B cell (primary cell): Measurements from ENCODE around the gene OPN4. TPM values are rescaled to one million over a fixed set of nuclear protein-coding genes. Genes with fewer than 3 reads are reported as not detected.

Experiments used
- ATAC-seq: fragments of 200-7000 bp; cut with Tn5 transposase; one replicate; pipeline ENCODE4 v1.10.0; 2021; ENCODE audit warnings: low read depth, mild to moderate bottlenecking, moderate number of reproducible peaks, moderate library complexity
- CTCF ChIA-PET: fragments of 350-600 bp; sonication (Branson Sonifier 250); formaldehyde crosslinking; loops from one replicate; lab custom pipeline; 2021; ENCODE audit warnings: antibody characterized with exemption, inconsistent platforms; lab: Charles Lee
- POLR2A ChIA-PET: fragments of 350-600 bp; sonication (Branson Sonifier 250); formaldehyde crosslinking; loops from one replicate; lab custom pipeline; 2021; ENCODE audit warnings: antibody characterized with exemption; lab: Charles Lee
- DNase-seq: peaks from one replicate; pipeline ENCODE4 v3.0.0; 2013
- H2AFZ ChIP-seq: 2 replicates; pipeline ENCODE4 v1.6.1; 2012; ENCODE audit warnings: mild to moderate bottlenecking, low read depth, low read length; ENCODE audit not compliant: insufficient read depth, poor library complexity, severe bottlenecking
- H3K27ac ChIP-seq, 2 donors: 1 replicate in 1 of 2; 2 replicates in 1 of 2; pipeline ENCODE4 v1.5.1; 2012 to 2013; ENCODE audit warnings: low read length in 2 of 2, mild to moderate bottlenecking in 2 of 2, moderate library complexity in 1 of 2
- H3K27me3 ChIP-seq, 4 experiments: fragments of 200-600 bp in 1 of 4; sonication (generic) in 1 of 4; replicated peaks in 1 of 4; 1 replicate in 2 of 4; 2 replicates in 2 of 4; pipeline versions ENCODE4 v1.6.1 to v1.7.0; 2013 to 2016; ENCODE audit warnings: low read length in 3 of 4, mild to moderate bottlenecking in 2 of 4, mixed read lengths in 1 of 4, moderate library complexity in 1 of 4; ENCODE audit not compliant: insufficient read depth in 4 of 4, control insufficient read depth in 3 of 4; ENCODE audit errors: control extremely low read depth in 1 of 4
- H3K36me3 ChIP-seq, 2 experiments: replicated peaks in 1 of 2; 1 replicate in 1 of 2; 2 replicates in 1 of 2; pipeline versions ENCODE4 v1.6.1 to v1.7.1; 2013; ENCODE audit warnings: low read length in 1 of 2; ENCODE audit not compliant: insufficient read depth in 2 of 2, control insufficient read depth in 1 of 2; ENCODE audit errors: control extremely low read depth in 1 of 2, extremely low read depth in 1 of 2
- H3K4me1 ChIP-seq, 2 donors: fragments of 200-600 bp in 1 of 2; sonication (generic) in 1 of 2; 1 replicate in 1 of 2; 2 replicates in 1 of 2; pipeline versions ENCODE4 v1.5.1 to v1.6.1; 2013 to 2017; ENCODE audit warnings: low read length in 2 of 2; ENCODE audit not compliant: control insufficient read depth in 2 of 2, insufficient read depth in 2 of 2
- H3K4me2 ChIP-seq: replicated peaks from 2 replicates; pipeline ENCODE3; 2012; ENCODE audit warnings: mild to moderate bottlenecking, low read depth, low read length; ENCODE audit not compliant: poor library complexity, severe bottlenecking
- H3K4me3 ChIP-seq, 5 experiments: fragments of 200-600 bp in 1 of 5; sonication (generic) in 1 of 5; 1 replicate in 3 of 5; 2 replicates in 2 of 5; pipeline versions ENCODE4 v1.5.1 to v1.7.0; 2011 to 2016; ENCODE audit warnings: low read length in 4 of 5, mild to moderate bottlenecking in 4 of 5, low read depth in 2 of 5, control low read depth in 1 of 5, moderate library complexity in 1 of 5; ENCODE audit not compliant: insufficient read depth in 1 of 5; ENCODE audit errors: control extremely low read depth in 1 of 5, extremely low read depth in 1 of 5
- H3K79me2 ChIP-seq: fragments of 200-600 bp; sonication (generic); one replicate; pipeline ENCODE4 v1.6.0; 2016; ENCODE audit warnings: low read length; ENCODE audit not compliant: control insufficient read depth, insufficient read depth
- H3K9ac ChIP-seq: fragments of 200-600 bp; sonication (generic); 2 replicates; pipeline ENCODE4 v1.6.1; 2017; ENCODE audit warnings: mild to moderate bottlenecking, low read length, moderate library complexity
- H3K9me3 ChIP-seq, 3 donors: one replicate each; pipeline versions ENCODE4 v1.6.1 to v1.7.1; 2013; ENCODE audit warnings: low read length in 2 of 3; ENCODE audit not compliant: control insufficient read depth in 2 of 3, insufficient read depth in 1 of 3; ENCODE audit errors: control extremely low read depth in 1 of 3
- H4K20me1 ChIP-seq: 2 replicates; pipeline ENCODE4 v1.6.0; 2012; ENCODE audit warnings: mild to moderate bottlenecking, low read length; ENCODE audit not compliant: insufficient read depth, control insufficient read depth, poor library complexity, severe bottlenecking
- H3K27ac Mint-ChIP-seq: one replicate; pipeline ENCODE4 v1.8.0; 2021; ENCODE audit warnings: mixed read lengths
- H3K27me3 Mint-ChIP-seq: one replicate; pipeline ENCODE4 v1.8.0; 2021; ENCODE audit warnings: mixed read lengths
- H3K4me1 Mint-ChIP-seq: one replicate; pipeline ENCODE4 v1.8.0; 2021; ENCODE audit warnings: mixed read lengths
- H3K4me3 Mint-ChIP-seq: one replicate; pipeline ENCODE4 v1.8.0; 2021; ENCODE audit warnings: mixed read lengths
- H3K9me3 Mint-ChIP-seq: one replicate; pipeline ENCODE4 v1.8.0; 2022; ENCODE audit warnings: mixed read lengths; ENCODE audit not compliant: insufficient read depth
- CTCF ChIP-seq: fragments of 200-600 bp; IDR thresholded peaks from one replicate; pipeline ENCODE4 v1.8.0; 2022; ENCODE audit warnings: antibody characterized with exemption, mild to moderate bottlenecking
- EZH2 ChIP-seq: IDR thresholded peaks from 2 replicates; pipeline ENCODE4 v1.6.1; 2012; ENCODE audit warnings: borderline replicate concordance, low read depth, mild to moderate bottlenecking, moderate library complexity, low read length; ENCODE audit not compliant: insufficient read depth, poor library complexity, severe bottlenecking
- WGBS: methylation state at CpG from one replicate; pipeline ENCODE4 v1.1.5; 2013; ENCODE audit warnings: missing lambda C conversion rate; ENCODE audit not compliant: insufficient coverage; 5-methylcytosine and 5-hydroxymethylcytosine counted together
- intact Hi-C: fragments of 100-400 bp; cut with micrococcal nuclease; formaldehyde crosslinking; loops from one replicate; pipeline ENCODE4 v1.10.0; 2022
- polyA plus RNA-seq: library from polyadenylated mRNA; depleted of rRNA; stranded (reverse); fragments of >200 nt; gene quantifications from 2 replicates; pipeline ENCODE4 v1.2.3, GENCODE V29; 2012
- total RNA-seq, 2 donors: library from RNA; stranded (reverse); fragments of 120-200 nt in 1 of 2; gene quantifications; 1 replicate in 1 of 2; 2 replicates in 1 of 2; pipeline versions ENCODE4 v1.2.3 to v1.2.4, GENCODE V29; 2013 to 2022

The OPN4 gene
- total and polyA plus RNA-seq, 2 donors (not counting 1 experiment from before 2014, with no cell fraction given), result not detected

DNA sequence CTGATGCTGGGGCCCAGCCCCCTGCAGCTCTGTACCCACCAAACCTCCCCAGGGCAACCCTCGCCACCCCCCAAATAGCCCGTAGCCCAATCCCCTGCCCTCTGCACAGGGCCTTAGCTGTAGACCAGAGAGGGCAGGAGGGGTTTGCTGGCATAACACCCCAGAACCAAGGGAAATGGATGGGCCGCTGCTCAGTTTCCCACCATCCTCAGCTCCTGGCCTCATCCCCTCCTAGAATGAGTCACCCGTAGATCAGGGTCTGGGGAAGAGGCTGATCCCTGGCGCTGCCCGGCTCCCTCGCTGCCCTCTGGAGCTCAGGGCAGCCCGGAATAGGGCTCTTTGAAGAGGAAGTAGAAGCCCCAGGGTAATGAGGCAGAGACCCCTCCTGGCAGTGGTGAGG is 45.2 kb downstream of the OPN4 start:
- H3K9me3 ChIP-seq, result no peaks in the 10 kb centered on the region
- H3K27me3 ChIP-seq, result peaks cover 0 to 4% (median 0%) of the 10 kb centered on the region in 4 experiments
- ATAC-seq (no peak), DNase-seq (no peak)
- no peaks in the 10 kb centered on the region for H3K27me3 Mint-ChIP-seq
- no peaks in the 10 kb centered on the region for H3K36me3 ChIP-seq
- H4K20me1 ChIP-seq, result no peaks in the 10 kb centered on the region
- WGBS, result 97% methylated on average over 6 of the region's 8 CpGs
- no peaks in the 10 kb centered on the region for H3K4me1 ChIP-seq
- CTCF ChIA-PET, result interaction anchor here (0.5 to 1.8 kb wide), 2 partner anchors 10 to 240 kb away, joined by 4 to 5 read pairs; no protein-coding TSS in a partner anchor
- no peak overlapping the region for H3K4me3 Mint-ChIP-seq
- no peak overlapping the region for H3K4me2 ChIP-seq
- intact Hi-C loops, result no loop called here
- no peak overlapping the region for H2AFZ ChIP-seq
- no peak overlapping the region for H3K27ac Mint-ChIP-seq
- H3K4me1 Mint-ChIP-seq, result no peaks in the 10 kb centered on the region
- TF ChIP-seq CTCF (no peak), EZH2 (no peak)
- H3K9me3 Mint-ChIP-seq, result no peaks in the 10 kb centered on the region
- H3K4me3 ChIP-seq, result no peak overlapping the region
- no peak overlapping the region for H3K9ac ChIP-seq
- POLR2A ChIA-PET, result no interaction called here
- H3K27ac ChIP-seq, result no peak overlapping the region
- no peaks in the 10 kb centered on the region for H3K79me2 ChIP-seq

- WGBS, result 95% methylated on average over 9 of the region's 9 CpGs
- Histone ChIP-seq H3K36me3 (no peaks in the 10 kb centered on the region), H4K20me1 (no peaks in the 10 kb centered on the region), H3K27ac (no peak overlapping the region), H3K9ac (no peak overlapping the region), H3K4me3 (no peak overlapping the region), H3K79me2 (no peaks in the 10 kb centered on the region), H2AFZ (no peak overlapping the region), H3K9me3 (no peaks in the 10 kb centered on the region), H3K27me3 (peaks cover 0 to 4% (median 0%) of the 10 kb centered on the region in 4 experiments), H3K4me2 (no peak overlapping the region), H3K4me1 (no peaks in the 10 kb centered on the region)
- intact Hi-C loops, result no loop called here
- ChIA-PET CTCF (interaction anchor here (1.8 kb wide), 1 partner anchor 10 kb away, joined by 4 read pairs; no protein-coding TSS in a partner anchor), POLR2A (no interaction called here)
- TF ChIP-seq CTCF (no peak), EZH2 (no peak)
- DNase-seq (no peak), ATAC-seq (no peak)
- H3K9me3 Mint-ChIP-seq, result no peaks in the 10 kb centered on the region
- no peaks in the 10 kb centered on the region for H3K27me3 Mint-ChIP-seq
- H3K4me3 Mint-ChIP-seq, result no peak overlapping the region
- no peaks in the 10 kb centered on the region for H3K4me1 Mint-ChIP-seq
- no peak overlapping the region for H3K27ac Mint-ChIP-seq
Measured at GRCh38 chr10:86699991-86700840, 45.9 kb downstream of the OPN4 start.
